ENCODE measurements around the gene NAXE. TPM values are rescaled to one million over a fixed set of nuclear protein-coding genes. Genes with fewer than 3 reads are reported as not detected.

Gene NAXE
- total and polyA plus RNA-seq, 2 of the 13 experiments (the other 11 are each of a cell fraction or from before 2014, with no cell fraction given) = 39.4 to 59.4 TPM

DNA sequence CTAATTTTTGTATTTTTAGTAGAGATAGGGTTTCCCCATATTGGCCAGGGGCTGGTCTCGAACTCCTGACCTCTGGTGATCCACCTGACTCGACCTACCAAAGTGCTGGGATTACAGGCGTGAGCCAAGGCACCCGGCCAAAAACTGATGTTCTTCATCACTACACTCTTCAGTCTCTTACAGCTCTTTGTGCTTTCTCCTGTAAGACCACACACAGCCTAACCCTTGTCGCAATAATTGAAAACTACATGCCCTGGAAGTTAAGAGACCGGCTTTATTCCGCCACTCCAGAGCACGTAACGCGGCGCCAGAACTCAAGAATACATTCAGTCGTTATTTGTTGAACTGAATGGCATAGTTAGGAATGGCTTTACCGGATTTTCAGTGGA lies 9.2 kb downstream of the NAXE start:
- ChIA-PET POLR2A (interaction anchor here (0.8 to 2.2 kb wide), 3 partner anchors 9 to 143 kb away, joined by 3 to 36 read pairs (median 4); partner anchors contain the start of gene NAXE), CTCF (ENCODE audit: low intra/inter-chr PET ratio, low total read pairs) (no interaction called here)
- intact Hi-C loops (cut with micrococcal nuclease; ENCODE audit: unreplicated experiment) (no loop called here), in situ Hi-C loops (cut with HindIII; ENCODE audit: extremely low pct_ligation_motif_present, low pct_unique_long_range_greater_than_20kb) (no loop called here)
- Histone ChIP-seq H3K4me2 (ENCODE audit: low read depth, low read length) (peak overlapping the region; percentile 92), H3K4me1 (ENCODE audit: insufficient read depth, low read length) (peaks cover 27% of the 10 kb centered on the region), H3K4me3 (replicated peaks in 1 of 3; ENCODE audit: insufficient read depth in 1 of 3, low read depth in 2 of 3, low read length in 3 of 3) (peak overlapping the region; percentile 84 to 94 (median 85)), H3K27ac (ENCODE audit: extremely low read length, insufficient read depth, low read length) (peak overlapping the region; percentile 80), H4K20me1 (ENCODE audit: insufficient read depth, low read length) (no peaks in the 10 kb centered on the region), H3K36me3 (replicated peaks in 1 of 2; ENCODE audit: control insufficient read depth in 1 of 2, insufficient read depth in 2 of 2, low read length in 2 of 2) (peaks cover 7 to 29% of the 10 kb centered on the region in 2 experiments; a peak in 4 of 5 replicates), H3K79me2 (ENCODE audit: insufficient read depth, low read length) (peaks cover 19% of the 10 kb centered on the region), H3K9ac (ENCODE audit: insufficient read depth, low read depth, low read length) (peak overlapping the region; percentile 86), H2AFZ (ENCODE audit: low read length) (peak overlapping the region; percentile 69), H3K27me3 (ENCODE audit: control insufficient read depth in 1 of 2, insufficient read depth in 2 of 2, low read length in 2 of 2) (no peaks in the 10 kb centered on the region), H3K9me3 (ENCODE audit: low read length) (no peaks in the 10 kb centered on the region)
- TF ChIP-seq NR2C2 (CRISPR knock-in tag; IDR thresholded peaks at IDR 0.05; ENCODE audit: borderline replicate concordance) (0 out of 2 replicates have a peak, but pooled peaks have one; percentile 1), ZBTB42 (CRISPR knock-in tag; IDR thresholded peaks at IDR 0.05) (peak; percentile 42; the same call in 1 of the 2 replicates), RNF2 (conservative IDR thresholded peaks at IDR 0.05; ENCODE audit: low read depth) (no peak), ARID2 (CRISPR knock-in tag; IDR thresholded peaks at IDR 0.05; ENCODE audit: borderline replicate concordance) (peak; percentile 57; the same call in 1 of the 2 replicates), REL (CRISPR knock-in tag; conservative IDR thresholded peaks at IDR 0.05) (0 out of 2 replicates have a peak, but pooled peaks have one; percentile 48), HOXA5 (CRISPR knock-in tag; IDR thresholded peaks at IDR 0.05) (0 out of 2 replicates have a peak, but pooled peaks have one; percentile 10), ZBTB8A (CRISPR knock-in tag; IDR thresholded peaks at IDR 0.05; ENCODE audit: borderline replicate concordance, low read depth) (peak; percentile 45; the same call in 1 of the 2 replicates), ZNF264 (CRISPR knock-in tag; IDR thresholded peaks at IDR 0.05) (no peak), ZNF101 (CRISPR knock-in tag; IDR thresholded peaks at IDR 0.05; ENCODE audit: borderline replicate concordance, low read depth) (0 out of 2 replicates have a peak, but pooled peaks have one; percentile 10), ZNF343 (CRISPR knock-in tag; IDR thresholded peaks at IDR 0.05) (peak; percentile 15; the same call in 1 of the 2 replicates)
- TF ChIP-seq, protein P1, sequence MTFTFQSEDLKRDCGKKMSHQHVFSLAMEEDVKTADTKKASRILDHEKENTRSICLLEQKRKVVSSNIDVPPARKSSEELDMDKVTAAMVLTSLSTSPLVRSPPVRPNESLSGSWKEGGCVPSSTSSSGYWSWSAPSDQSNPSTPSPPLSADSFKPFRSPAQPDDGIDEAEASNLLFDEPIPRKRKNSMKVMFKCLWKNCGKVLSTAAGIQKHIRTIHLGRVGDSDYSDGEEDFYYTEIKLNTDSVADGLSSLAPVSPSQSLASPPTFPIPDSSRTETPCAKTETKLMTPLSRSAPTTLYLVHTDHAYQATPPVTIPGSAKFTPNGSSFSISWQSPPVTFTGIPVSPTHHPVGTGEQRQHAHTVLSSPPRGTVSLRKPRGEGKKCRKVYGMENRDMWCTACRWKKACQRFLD (CRISPR knock-in tag; IDR thresholded peaks at IDR 0.05; ENCODE audit: borderline replicate concordance) = 0 out of 2 replicates have a peak, but pooled peaks have one; percentile 10
- TF ChIP-seq, protein P2, sequence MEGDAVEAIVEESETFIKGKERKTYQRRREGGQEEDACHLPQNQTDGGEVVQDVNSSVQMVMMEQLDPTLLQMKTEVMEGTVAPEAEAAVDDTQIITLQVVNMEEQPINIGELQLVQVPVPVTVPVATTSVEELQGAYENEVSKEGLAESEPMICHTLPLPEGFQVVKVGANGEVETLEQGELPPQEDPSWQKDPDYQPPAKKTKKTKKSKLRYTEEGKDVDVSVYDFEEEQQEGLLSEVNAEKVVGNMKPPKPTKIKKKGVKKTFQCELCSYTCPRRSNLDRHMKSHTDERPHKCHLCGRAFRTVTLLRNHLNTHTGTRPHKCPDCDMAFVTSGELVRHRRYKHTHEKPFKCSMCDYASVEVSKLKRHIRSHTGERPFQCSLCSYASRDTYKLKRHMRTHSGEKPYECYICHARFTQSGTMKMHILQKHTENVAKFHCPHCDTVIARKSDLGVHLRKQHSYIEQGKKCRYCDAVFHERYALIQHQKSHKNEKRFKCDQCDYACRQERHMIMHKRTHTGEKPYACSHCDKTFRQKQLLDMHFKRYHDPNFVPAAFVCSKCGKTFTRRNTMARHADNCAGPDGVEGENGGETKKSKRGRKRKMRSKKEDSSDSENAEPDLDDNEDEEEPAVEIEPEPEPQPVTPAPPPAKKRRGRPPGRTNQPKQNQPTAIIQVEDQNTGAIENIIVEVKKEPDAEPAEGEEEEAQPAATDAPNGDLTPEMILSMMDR (CRISPR knock-in tag; IDR thresholded peaks at IDR 0.05) = no peak
- TF ChIP-seq, protein P3, sequence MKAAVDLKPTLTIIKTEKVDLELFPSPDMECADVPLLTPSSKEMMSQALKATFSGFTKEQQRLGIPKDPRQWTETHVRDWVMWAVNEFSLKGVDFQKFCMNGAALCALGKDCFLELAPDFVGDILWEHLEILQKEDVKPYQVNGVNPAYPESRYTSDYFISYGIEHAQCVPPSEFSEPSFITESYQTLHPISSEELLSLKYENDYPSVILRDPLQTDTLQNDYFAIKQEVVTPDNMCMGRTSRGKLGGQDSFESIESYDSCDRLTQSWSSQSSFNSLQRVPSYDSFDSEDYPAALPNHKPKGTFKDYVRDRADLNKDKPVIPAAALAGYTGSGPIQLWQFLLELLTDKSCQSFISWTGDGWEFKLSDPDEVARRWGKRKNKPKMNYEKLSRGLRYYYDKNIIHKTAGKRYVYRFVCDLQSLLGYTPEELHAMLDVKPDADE (CRISPR knock-in tag; IDR thresholded peaks at IDR 0.05) = no peak
- DNase-seq (ENCODE audit: low spot score) (no peak), FAIRE-seq (no peak), ATAC-seq (peak; percentile 16)
- under 1% methylated on average over 13 of the region's 13 CpGs for WGBS (ENCODE audit: low lambda C conversion rate)
- BruUV-seq (replicated peaks) = TSS peak; percentile 81

All from HepG2 (cell line).